A673 (cell line): ENCODE results near the gene MMD.

Experiments used
- CTCF ChIP-seq: fragments of 300-800, 200-600 bp; sonication (generic); conservative IDR thresholded peaks from 2 replicates; pipeline ENCODE4 v1.5.1; 2017; ENCODE audit warnings: low read depth, mild to moderate bottlenecking, antibody characterized with exemption, low read length, moderate library complexity, mixed read lengths
- EZH2 ChIP-seq: fragments of 200-600 bp; sonication (generic); IDR thresholded peaks from 2 replicates; pipeline ENCODE4 v1.6.1; 2017; ENCODE audit warnings: borderline replicate concordance, low read depth, mild to moderate bottlenecking, mixed read lengths, antibody characterized with exemption, low read length; ENCODE audit not compliant: poor library complexity, severe bottlenecking

GRCh38 chr17:55446581-55447205 lies 25.1 kb upstream of the MMD start:
- TF ChIP-seq CTCF (no peak), EZH2 (no peak)
